Naive B cell (primary cell): Measurements from ENCODE around the gene FBXO34. TPM values are rescaled to one million over a fixed set of nuclear protein-coding genes. Genes with fewer than 3 reads are reported as not detected.
"Not testable (repeated sequence)": the region's sequence is repeated elsewhere in the genome, so short reads cannot be mapped to it uniquely, and the experiment has no call there.

Experiments used
- ATAC-seq, 2 donors: fragments of 150-1000 bp; cut with Tn5 transposase; 2 replicates each; pipeline ENCODE4 v1.10.0; 2021; ENCODE audit warnings: low read depth in 2 of 2, mild to moderate bottlenecking in 2 of 2, moderate library complexity in 2 of 2
- DNase-seq: peaks from one replicate; pipeline ENCODE4 v3.0.0; 2022
- H3K27ac Mint-ChIP-seq, 6 donors: one replicate each; pipeline ENCODE4 v1.8.0; 2020 to 2022; ENCODE audit warnings: mild to moderate bottlenecking in 6 of 6, mixed read lengths in 6 of 6, moderate library complexity in 5 of 6, inconsistent platforms in 2 of 6
- H3K27me3 Mint-ChIP-seq, 3 donors: one replicate each; pipeline ENCODE4 v1.8.0; 2021 to 2022; ENCODE audit warnings: mixed read lengths in 3 of 3, mild to moderate bottlenecking in 1 of 3
- H3K36me3 Mint-ChIP-seq, 2 donors: one replicate each; pipeline ENCODE4 v1.8.0; 2020 to 2022; ENCODE audit warnings: mixed read lengths in 2 of 2, inconsistent platforms in 1 of 2, mild to moderate bottlenecking in 1 of 2
- H3K4me1 Mint-ChIP-seq, 3 donors: one replicate each; pipeline ENCODE4 v1.8.0; 2020 to 2022; ENCODE audit warnings: mixed read lengths in 3 of 3, inconsistent platforms in 1 of 3, mild to moderate bottlenecking in 1 of 3, moderate library complexity in 1 of 3
- H3K4me3 Mint-ChIP-seq, 8 donors: one replicate each; pipeline ENCODE4 v1.8.0; 2020 to 2022; ENCODE audit warnings: mild to moderate bottlenecking in 8 of 8, mixed read lengths in 8 of 8, moderate library complexity in 8 of 8, inconsistent platforms in 2 of 8
- H3K9me3 Mint-ChIP-seq, 7 donors: one replicate each; pipeline ENCODE4 v1.8.0; 2020 to 2022; ENCODE audit warnings: mixed read lengths in 7 of 7, mild to moderate bottlenecking in 5 of 7, inconsistent platforms in 2 of 7, moderate library complexity in 1 of 7
- polyA plus RNA-seq, 6 donors: library from polyadenylated mRNA; unstranded; fragments of 300-500 nt; fragmentation: Illumina TruSeq; gene quantifications; one replicate each; pipeline ENCODE4 v1.2.3, GENCODE V29; 2021; ENCODE audit warnings: low read depth in 6 of 6

The FBXO34 gene
- polyA plus RNA-seq, 6 donors from 2014 or later = 22.9 to 35.2 (median 26.9) TPM

GRCh38 chr14:55303691-55304145 lies 32.5 kb downstream of the FBXO34 start:
- Mint-ChIP-seq H3K27me3 (no peaks in the 10 kb centered on the region), H3K4me3 (no peak overlapping the region), H3K9me3 (no peaks in the 10 kb centered on the region), H3K36me3 (peaks cover 5 to 9% of the 10 kb centered on the region in 2 donors), H3K27ac (peak overlapping the region in 4 of 6 donors; percentile 7 to 86 (median 48)), H3K4me1 (peaks cover 25 to 39% (median 38%) of the 10 kb centered on the region in 3 donors)
- DNase-seq (no peak), ATAC-seq (peak; percentile 69 to 73)

DNA sequence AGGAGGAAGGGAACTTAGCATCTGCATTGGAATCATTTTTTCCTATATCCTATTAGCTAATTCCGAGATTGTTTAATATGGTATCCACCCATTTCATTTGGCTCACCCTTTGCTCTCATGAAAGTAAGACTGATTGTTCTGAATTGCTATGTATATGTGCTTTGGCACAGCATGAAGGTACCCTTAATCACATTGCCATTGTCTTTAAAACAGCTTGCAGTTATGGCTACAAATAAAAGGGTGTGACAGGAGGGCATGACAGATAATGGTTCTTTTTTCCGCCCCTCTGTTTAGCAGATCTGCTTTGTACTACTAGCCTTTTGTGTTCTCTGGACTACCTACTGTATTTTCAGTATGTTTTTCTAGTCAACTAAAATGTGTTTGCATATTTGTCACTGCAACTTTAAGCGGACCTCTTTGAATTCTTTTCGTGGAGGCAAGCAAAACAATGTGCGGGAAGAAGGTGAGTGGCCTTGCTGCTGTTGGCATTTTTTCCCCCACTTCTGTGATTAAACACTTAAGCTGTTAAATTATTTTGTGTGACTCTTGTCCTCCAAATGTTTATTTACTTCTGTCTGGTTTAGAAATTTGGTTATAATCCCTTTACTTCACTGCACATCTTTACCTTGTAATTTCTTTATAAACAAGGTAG lies 35.8 kb downstream of the FBXO34 start:
- Mint-ChIP-seq H3K4me1 (peaks cover 19 to 35% (median 27%) of the 10 kb centered on the region in 3 donors), H3K27ac (peak overlapping the region in 1 of 6 donors; percentile 18), H3K27me3 (no peaks in the 10 kb centered on the region), H3K9me3 (peaks cover 4 to 20% (median 10%) of the 10 kb centered on the region in 7 donors), H3K4me3 (no peak overlapping the region), H3K36me3 (peaks cover 21 to 25% of the 10 kb centered on the region in 2 donors)
- DNase-seq (no peak), ATAC-seq (no peak)

GRCh38 chr14:55309154-55309553 lies 37.9 kb downstream of the FBXO34 start:
- H3K36me3 Mint-ChIP-seq = peaks cover 32 to 34% of the 10 kb centered on the region in 2 donors
- peak overlapping the region in 1 of 6 donors; percentile 73 for H3K27ac Mint-ChIP-seq
- peaks cover 7 to 17% (median 16%) of the 10 kb centered on the region in 3 donors for H3K4me1 Mint-ChIP-seq
- no peak for ATAC-seq
- no peak for DNase-seq
- H3K4me3 Mint-ChIP-seq = no peak overlapping the region
- H3K27me3 Mint-ChIP-seq = no peaks in the 10 kb centered on the region
- H3K9me3 Mint-ChIP-seq = peaks cover 9 to 35% (median 26%) of the 10 kb centered on the region in 7 donors

- DNase-seq (no peak), ATAC-seq (no peak)
- Mint-ChIP-seq H3K27me3 (no peaks in the 10 kb centered on the region), H3K4me3 (no peak overlapping the region), H3K36me3 (peaks cover 34 to 35% of the 10 kb centered on the region in 2 donors), H3K27ac (peak overlapping the region in 2 of 6 donors; percentile 11 to 65), H3K9me3 (peaks cover 11 to 37% (median 28%) of the 10 kb centered on the region in 7 donors), H3K4me1 (peaks cover 7 to 17% (median 16%) of the 10 kb centered on the region in 3 donors)
These were observed 38.6 kb downstream of the FBXO34 start for GRCh38 chr14:55309761-55310365.

DNA sequence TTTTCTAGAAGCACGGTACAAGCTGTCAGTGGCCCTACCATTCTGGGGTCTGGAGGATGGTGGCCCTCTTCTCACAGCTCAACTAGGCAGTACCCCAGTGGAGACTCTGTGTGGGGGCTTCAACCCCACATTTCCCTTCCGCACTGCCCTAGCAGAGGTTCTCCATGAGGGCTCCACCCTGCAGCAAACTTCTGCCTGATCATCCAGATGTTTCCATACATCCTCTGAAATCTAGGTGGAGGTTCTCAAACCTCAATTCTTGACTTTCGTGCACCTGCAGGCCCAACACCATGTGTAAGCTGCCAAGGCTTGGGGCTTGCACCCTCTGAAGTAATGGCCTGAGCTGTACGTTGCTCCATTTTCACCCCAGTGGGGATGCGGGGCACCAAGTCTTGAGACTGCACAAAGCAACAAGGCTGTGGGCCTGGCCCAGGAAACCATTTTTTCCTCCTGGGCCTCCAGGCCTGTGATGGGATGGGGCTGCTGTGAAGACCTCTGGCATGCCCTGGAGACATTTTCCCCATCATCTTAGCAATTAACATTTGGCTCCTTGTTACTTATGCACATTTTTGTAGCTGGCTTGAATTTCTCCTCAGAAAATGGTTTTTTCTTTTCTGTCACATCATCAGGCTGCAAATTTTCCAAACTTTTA lies 41.3 kb downstream of the FBXO34 start:
- Mint-ChIP-seq H3K4me1 (peaks cover 7 to 13% (median 9%) of the 10 kb centered on the region in 3 donors), H3K9me3 (peaks cover 11 to 46% (median 28%) of the 10 kb centered on the region in 7 donors), H3K36me3 (peaks cover 36 to 48% of the 10 kb centered on the region in 2 donors)
- not testable (repeated sequence) for H3K4me3 Mint-ChIP-seq, H3K27me3 Mint-ChIP-seq, ATAC-seq, H3K27ac Mint-ChIP-seq, DNase-seq

DNA sequence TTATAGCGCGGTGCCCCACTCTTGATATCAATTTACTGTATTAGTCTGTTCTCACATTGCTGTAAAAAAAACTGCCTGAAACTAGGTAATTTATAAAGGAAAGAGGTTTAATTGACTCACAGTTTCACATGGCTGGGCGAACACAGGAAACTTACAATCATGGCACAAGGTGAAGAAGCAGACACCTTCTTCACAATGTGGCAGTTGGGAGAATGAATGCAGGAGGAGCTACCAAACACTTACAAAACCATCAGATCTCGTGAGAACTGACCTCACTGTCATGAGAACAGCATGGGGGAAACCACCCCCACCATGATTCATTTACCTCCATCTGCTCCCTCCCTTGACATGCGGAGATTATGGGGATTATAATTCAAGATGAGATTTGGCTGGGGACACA lies 42.3 kb downstream of the FBXO34 start:
- Mint-ChIP-seq H3K9me3 (peaks cover 11 to 46% (median 28%) of the 10 kb centered on the region in 7 donors), H3K27me3 (no peaks in the 10 kb centered on the region), H3K4me1 (peaks cover 7 to 13% (median 9%) of the 10 kb centered on the region in 3 donors), H3K36me3 (peaks cover 36 to 48% of the 10 kb centered on the region in 2 donors), H3K4me3 (no peak overlapping the region), H3K27ac (peak overlapping the region in 1 of 6 donors; percentile 46)
- no peak for DNase-seq
- ATAC-seq = no peak

DNA sequence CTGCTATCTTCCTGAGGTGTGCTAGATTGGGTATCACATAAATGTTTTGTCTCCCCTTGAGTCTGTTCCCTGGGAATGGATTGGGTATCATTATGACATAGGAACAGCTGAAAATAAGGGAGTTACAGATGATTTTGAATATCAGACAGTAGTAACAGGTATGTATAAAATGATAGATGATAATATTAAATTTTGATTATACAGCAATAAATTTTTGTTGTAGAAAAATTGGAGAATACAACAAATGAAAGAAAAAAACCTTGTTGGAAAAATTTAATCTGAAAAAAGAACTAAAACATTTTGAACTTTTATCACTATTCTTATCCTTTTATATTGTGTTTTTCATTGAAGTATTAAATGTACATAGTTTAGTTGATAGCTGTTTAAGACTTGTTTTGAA lies 43.2 kb downstream of the FBXO34 start:
- Mint-ChIP-seq H3K4me1 (peaks cover 9 to 16% (median 13%) of the 10 kb centered on the region in 3 donors), H3K4me3 (no peak overlapping the region), H3K27me3 (no peaks in the 10 kb centered on the region), H3K27ac (no peak overlapping the region), H3K36me3 (peaks cover 36 to 48% of the 10 kb centered on the region in 2 donors), H3K9me3 (peaks cover 11 to 46% (median 28%) of the 10 kb centered on the region in 7 donors)
- DNase-seq (no peak), ATAC-seq (no peak)

DNA sequence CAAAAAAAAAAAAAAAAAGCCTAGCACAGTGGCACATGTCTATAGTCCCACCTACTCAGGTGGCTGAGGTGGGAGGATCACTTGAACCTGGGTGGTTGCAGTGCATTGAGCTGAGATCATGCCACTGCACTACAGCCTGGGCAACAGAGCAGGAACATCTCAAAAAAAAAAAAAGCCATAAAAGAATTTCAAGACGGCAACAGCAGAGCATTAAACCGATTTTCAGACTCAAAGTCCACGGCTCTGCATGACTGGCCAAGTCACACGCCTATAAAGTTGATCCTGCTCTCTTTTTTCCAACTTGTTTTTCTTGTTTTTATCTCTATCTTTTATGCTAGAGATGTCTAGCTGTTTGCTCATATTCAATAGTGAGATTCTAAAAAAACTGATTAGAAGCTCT lies 45.3 kb downstream of the FBXO34 start:
- H3K27ac Mint-ChIP-seq = peak overlapping the region in 2 of 6 donors; percentile 54 to 82

DNA sequence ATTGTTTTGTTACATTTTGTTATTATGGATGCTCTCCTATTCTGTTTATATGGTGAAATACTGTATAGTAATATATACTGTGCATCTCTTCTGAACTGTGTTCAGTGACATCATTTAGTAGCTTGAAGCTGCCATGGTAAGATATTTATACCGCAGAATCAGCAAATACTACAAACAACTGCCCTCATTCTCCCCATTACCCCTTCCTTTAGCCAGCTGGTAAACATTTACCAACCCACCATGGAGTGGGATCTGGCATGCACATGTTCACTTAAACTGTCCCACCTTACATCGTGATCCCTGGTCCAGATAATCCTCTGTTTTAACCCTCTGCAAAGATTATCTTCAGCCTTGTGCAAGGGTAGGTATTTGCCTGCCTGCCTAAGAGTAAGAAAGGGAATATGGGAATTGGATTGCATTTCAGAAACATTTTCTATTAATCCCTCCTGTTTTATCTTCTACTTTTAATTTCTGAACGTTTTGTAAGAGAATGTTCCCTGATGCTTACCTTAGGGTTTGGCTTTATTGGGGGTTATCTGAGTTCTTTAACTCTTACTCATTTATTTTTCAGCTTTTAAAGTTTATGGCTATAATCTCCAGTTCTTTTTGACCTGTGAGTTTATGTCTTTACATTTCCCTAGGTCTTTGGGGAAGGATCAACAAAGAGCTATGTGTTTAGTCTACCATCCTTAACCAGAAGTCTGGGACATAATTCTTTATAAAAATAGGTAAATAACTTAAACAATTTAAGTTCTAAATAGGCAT lies 46.5 kb downstream of the FBXO34 start:
- Mint-ChIP-seq H3K27ac (peak overlapping the region in 3 of 6 donors; percentile 32 to 70 (median 65)), H3K36me3 (peaks cover 17 to 25% of the 10 kb centered on the region in 2 donors), H3K4me3 (no peak overlapping the region), H3K9me3 (peaks cover 3 to 20% (median 10%) of the 10 kb centered on the region in 7 donors), H3K27me3 (no peaks in the 10 kb centered on the region), H3K4me1 (peaks cover 4 to 11% (median 8%) of the 10 kb centered on the region in 3 donors)
- ATAC-seq (no peak), DNase-seq (no peak)

More for the DNA sequence above, 45.3 kb downstream of the FBXO34 start:
- DNase-seq = no peak
- H3K4me3 Mint-ChIP-seq = no peak overlapping the region
- H3K9me3 Mint-ChIP-seq = peaks cover 6 to 28% (median 11%) of the 10 kb centered on the region in 7 donors
- H3K27me3 Mint-ChIP-seq = no peaks in the 10 kb centered on the region
- peaks cover 4 to 11% (median 8%) of the 10 kb centered on the region in 3 donors for H3K4me1 Mint-ChIP-seq
- peaks cover 17 to 27% of the 10 kb centered on the region in 2 donors for H3K36me3 Mint-ChIP-seq
- ATAC-seq = no peak

DNA sequence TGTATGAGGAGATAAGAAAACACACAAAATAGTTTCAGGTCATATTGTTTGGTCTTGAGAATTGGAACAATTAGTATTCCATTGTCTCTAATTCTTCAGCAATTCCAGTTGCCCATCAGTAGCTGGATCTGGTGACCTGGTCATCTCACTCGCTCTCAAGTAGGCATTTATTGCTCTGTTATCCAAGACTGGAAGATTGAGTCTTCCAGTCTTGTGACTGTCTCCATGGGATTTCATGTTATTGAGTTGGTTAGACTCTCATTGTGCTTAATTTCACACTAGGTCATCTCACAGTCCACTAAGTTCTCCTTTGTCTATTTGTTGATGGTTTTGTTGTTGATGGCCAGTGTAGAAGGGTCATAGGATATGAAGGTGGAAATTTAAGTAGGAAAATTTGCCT lies 47.5 kb downstream of the FBXO34 start:
- Mint-ChIP-seq H3K4me3 (no peak overlapping the region), H3K9me3 (peaks cover 0 to 11% (median 2%) of the 10 kb centered on the region in 7 donors), H3K36me3 (peaks cover 8 to 16% of the 10 kb centered on the region in 2 donors), H3K27ac (no peak overlapping the region), H3K4me1 (peaks cover 0 to 11% (median 8%) of the 10 kb centered on the region in 3 donors), H3K27me3 (no peaks in the 10 kb centered on the region)
- no peak for ATAC-seq
- no peak for DNase-seq

GRCh38 chr14:55323910-55324309 lies 52.7 kb downstream of the FBXO34 start:
- no peak for DNase-seq
- peaks cover 18 to 31% (median 29%) of the 10 kb centered on the region in 3 donors for H3K4me1 Mint-ChIP-seq
- H3K27me3 Mint-ChIP-seq = no peaks in the 10 kb centered on the region
- H3K27ac Mint-ChIP-seq = peak overlapping the region in 3 of 6 donors; percentile 4 to 41 (median 33)
- no peaks in the 10 kb centered on the region for H3K36me3 Mint-ChIP-seq
- H3K4me3 Mint-ChIP-seq = no peak overlapping the region
- ATAC-seq = no peak
- no peaks in the 10 kb centered on the region for H3K9me3 Mint-ChIP-seq

- H3K4me1 Mint-ChIP-seq = peaks cover 19 to 31% (median 27%) of the 10 kb centered on the region in 3 donors
- H3K27me3 Mint-ChIP-seq = no peaks in the 10 kb centered on the region
- DNase-seq (no peak), ATAC-seq (no peak)
- no peaks in the 10 kb centered on the region for H3K36me3 Mint-ChIP-seq
- no peaks in the 10 kb centered on the region for H3K9me3 Mint-ChIP-seq
- peak overlapping the region in 4 of 6 donors; percentile 11 to 70 (median 42) for H3K27ac Mint-ChIP-seq
- H3K4me3 Mint-ChIP-seq = peak overlapping the region in 1 of 8 donors; percentile 40
These were observed 53.6 kb downstream of the FBXO34 start for GRCh38 chr14:55324812-55325211.
